ENCODE data around the gene DLX2.
A peak's percentile ranks its signal among the peaks of the same experiment; 100 is the strongest.

DLX2 gene

DNA sequence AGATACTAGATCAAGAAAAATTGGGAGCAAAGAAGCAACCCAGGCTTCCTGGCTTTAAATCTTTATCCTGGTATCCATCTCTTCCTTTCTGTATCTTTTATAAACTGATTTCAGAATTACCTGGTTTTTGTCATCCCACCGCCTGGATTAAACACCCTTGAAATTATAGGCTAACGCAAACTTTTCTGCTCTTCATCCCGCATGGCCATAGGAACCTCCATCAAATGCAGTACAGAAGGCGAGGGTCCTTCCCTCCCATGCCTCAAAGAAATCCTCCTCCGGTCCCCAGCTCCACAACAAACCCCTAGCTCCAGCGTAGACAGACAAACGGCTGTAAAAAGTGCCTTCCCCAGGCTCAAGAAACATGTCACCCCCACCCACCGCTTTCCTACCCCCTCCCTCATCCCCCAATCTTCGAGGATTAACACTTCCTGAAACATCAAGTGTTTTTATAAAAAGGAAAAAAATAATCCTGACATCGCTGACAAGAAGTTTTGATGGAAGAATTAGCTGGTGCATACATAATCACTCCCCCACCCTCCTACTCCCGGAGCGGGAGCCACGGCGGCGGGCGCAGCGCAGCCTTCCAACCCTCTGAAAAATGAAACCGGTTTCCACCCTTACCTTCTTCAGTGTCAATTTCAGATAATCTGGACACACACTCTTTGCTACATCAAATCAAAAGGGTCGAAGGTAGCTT, 9.8 kb downstream of the DLX2 start:
- Histone ChIP-seq H3K27me3 (ENCODE audit: control insufficient read depth, insufficient read depth, low read length) (peaks cover 100% of the 10 kb centered on the region), H3K4me1 (ENCODE audit: control insufficient read depth, insufficient read depth, low read length) (peaks cover 34% of the 10 kb centered on the region)

GRCh38 chr2:172091761-172092566, 10.7 kb downstream of the DLX2 start:
- Histone ChIP-seq H3K9me3 (ENCODE audit: control insufficient read depth, insufficient read depth, low read length) (no peaks in the 10 kb centered on the region), H3K4me1 (ENCODE audit: control insufficient read depth, insufficient read depth, low read length) (peaks cover 40% of the 10 kb centered on the region), H3K9ac (ENCODE audit: low read depth, low read length) (no peak overlapping the region), H3K27ac (ENCODE audit: low read depth, low read length) (no peak overlapping the region), H3K36me3 (ENCODE audit: control insufficient read depth, insufficient read depth, low read length) (no peaks in the 10 kb centered on the region), H3K4me3 (ENCODE audit: low read depth, low read length) (no peak overlapping the region), H3K27me3 (ENCODE audit: control insufficient read depth, insufficient read depth, low read length) (peaks cover 100% of the 10 kb centered on the region)

More for the DNA sequence above, 9.8 kb downstream of the DLX2 start:
- Histone ChIP-seq H3K9ac (ENCODE audit: low read depth, low read length) (no peak overlapping the region), H3K9me3 (ENCODE audit: control insufficient read depth, insufficient read depth, low read length) (no peaks in the 10 kb centered on the region), H3K27ac (ENCODE audit: low read depth, low read length) (no peak overlapping the region), H3K4me3 (ENCODE audit: low read depth, low read length) (no peak overlapping the region), H3K36me3 (ENCODE audit: control insufficient read depth, insufficient read depth, low read length) (no peaks in the 10 kb centered on the region)

DNA sequence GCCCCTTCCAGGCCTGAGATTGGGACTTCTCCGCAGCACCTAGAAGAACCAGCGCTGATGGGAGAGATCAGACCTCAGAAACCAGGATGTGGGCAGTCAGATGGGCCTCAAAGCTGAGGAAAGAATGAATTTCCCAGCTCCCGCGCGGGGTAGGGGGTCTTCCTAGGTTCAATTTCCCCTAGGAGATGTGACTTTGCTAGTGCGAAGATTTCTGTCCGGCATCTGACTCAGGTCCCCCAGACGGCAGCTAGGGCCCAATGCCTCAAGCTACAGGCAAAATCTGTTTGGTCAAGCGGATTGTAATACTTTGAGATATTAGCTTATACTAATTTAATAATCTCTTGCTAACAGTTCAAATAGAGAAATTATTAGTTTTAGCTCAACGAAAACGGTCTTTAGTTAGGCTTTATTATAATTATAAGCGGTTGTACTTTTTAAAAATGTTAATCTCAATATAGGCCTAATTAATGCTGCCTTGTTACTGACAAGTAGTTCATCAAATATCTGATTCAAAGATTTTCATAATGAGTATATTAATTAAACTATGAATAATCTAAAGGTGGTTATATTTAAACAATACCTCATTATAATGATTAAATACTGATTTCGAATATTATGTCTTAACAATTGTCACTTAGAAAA, 11.6 kb downstream of the DLX2 start:
- Histone ChIP-seq H3K27ac (ENCODE audit: low read depth, low read length) (no peak overlapping the region), H3K36me3 (ENCODE audit: control insufficient read depth, insufficient read depth, low read length) (no peaks in the 10 kb centered on the region), H3K4me3 (ENCODE audit: low read depth, low read length) (no peak overlapping the region), H3K4me1 (ENCODE audit: control insufficient read depth, insufficient read depth, low read length) (peaks cover 41% of the 10 kb centered on the region), H3K9me3 (ENCODE audit: control insufficient read depth, insufficient read depth, low read length) (no peaks in the 10 kb centered on the region), H3K27me3 (ENCODE audit: control insufficient read depth, insufficient read depth, low read length) (peaks cover 100% of the 10 kb centered on the region), H3K9ac (ENCODE audit: low read depth, low read length) (no peak overlapping the region)

- no peak overlapping the region for H3K27ac ChIP-seq (ENCODE audit: low read depth, low read length)
Measured at GRCh38 chr2:172090044-172090961, 12.4 kb downstream of the DLX2 start.

GRCh38 chr2:172089633-172090032, 13.1 kb downstream of the DLX2 start:
- H3K9ac ChIP-seq (ENCODE audit: low read depth, low read length): no peak overlapping the region
- H3K36me3 ChIP-seq (ENCODE audit: control insufficient read depth, insufficient read depth, low read length): no peaks in the 10 kb centered on the region
- H3K27me3 ChIP-seq (ENCODE audit: control insufficient read depth, insufficient read depth, low read length): peaks cover 100% of the 10 kb centered on the region
- no peak overlapping the region for H3K4me3 ChIP-seq (ENCODE audit: low read depth, low read length)
- no peaks in the 10 kb centered on the region for H3K9me3 ChIP-seq (ENCODE audit: control insufficient read depth, insufficient read depth, low read length)
- H3K4me1 ChIP-seq (ENCODE audit: control insufficient read depth, insufficient read depth, low read length): peaks cover 42% of the 10 kb centered on the region
- H3K27ac ChIP-seq (ENCODE audit: low read depth, low read length): no peak overlapping the region

More at GRCh38 chr2:172090044-172090961, 12.4 kb downstream of the DLX2 start:
- H3K4me3 ChIP-seq (ENCODE audit: low read depth, low read length): no peak overlapping the region
- peaks cover 42% of the 10 kb centered on the region for H3K4me1 ChIP-seq (ENCODE audit: control insufficient read depth, insufficient read depth, low read length)
- H3K9ac ChIP-seq (ENCODE audit: low read depth, low read length): no peak overlapping the region
- no peaks in the 10 kb centered on the region for H3K9me3 ChIP-seq (ENCODE audit: control insufficient read depth, insufficient read depth, low read length)
- peaks cover 100% of the 10 kb centered on the region for H3K27me3 ChIP-seq (ENCODE audit: control insufficient read depth, insufficient read depth, low read length)
- no peaks in the 10 kb centered on the region for H3K36me3 ChIP-seq (ENCODE audit: control insufficient read depth, insufficient read depth, low read length)

DNA sequence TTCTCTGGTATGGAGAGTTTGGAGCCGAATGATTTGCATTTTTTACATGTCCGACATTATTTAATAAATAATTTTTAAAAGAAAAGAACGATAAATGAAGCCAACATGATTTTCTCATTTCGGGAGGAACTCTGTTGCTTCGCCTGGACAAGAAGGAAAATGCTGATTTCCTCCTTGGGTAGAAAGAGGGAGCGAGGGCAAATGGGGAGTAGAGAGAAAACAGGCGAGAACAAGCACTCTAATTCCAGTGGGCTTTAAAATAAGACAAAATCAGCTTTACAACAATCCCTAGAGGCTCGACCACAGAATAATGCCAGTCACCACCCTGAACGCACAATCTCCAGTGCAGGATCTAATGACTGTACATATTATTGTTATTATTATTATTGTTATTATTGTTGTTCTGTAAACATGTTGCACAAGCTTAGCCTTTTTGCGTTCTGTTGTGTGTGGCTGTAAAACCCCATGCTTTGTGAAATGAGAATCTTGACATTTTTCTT, 13.6 kb downstream of the DLX2 start:
- peaks cover 100% of the 10 kb centered on the region for H3K27me3 ChIP-seq (ENCODE audit: control insufficient read depth, insufficient read depth, low read length)
- no peaks in the 10 kb centered on the region for H3K9me3 ChIP-seq (ENCODE audit: control insufficient read depth, insufficient read depth, low read length)
- peaks cover 43% of the 10 kb centered on the region for H3K4me1 ChIP-seq (ENCODE audit: control insufficient read depth, insufficient read depth, low read length)
- no peak overlapping the region for H3K9ac ChIP-seq (ENCODE audit: low read depth, low read length)
- no peak overlapping the region for H3K27ac ChIP-seq (ENCODE audit: low read depth, low read length)
- no peaks in the 10 kb centered on the region for H3K36me3 ChIP-seq (ENCODE audit: control insufficient read depth, insufficient read depth, low read length)
- no peak overlapping the region for H3K4me3 ChIP-seq (ENCODE audit: low read depth, low read length)

GRCh38 chr2:172088245-172089004, 14.3 kb downstream of the DLX2 start:
- H3K27me3 ChIP-seq (ENCODE audit: control insufficient read depth, insufficient read depth, low read length): peaks cover 100% of the 10 kb centered on the region
- no peak overlapping the region for H3K27ac ChIP-seq (ENCODE audit: low read depth, low read length)
- no peaks in the 10 kb centered on the region for H3K9me3 ChIP-seq (ENCODE audit: control insufficient read depth, insufficient read depth, low read length)
- no peak overlapping the region for H3K4me3 ChIP-seq (ENCODE audit: low read depth, low read length)
- H3K9ac ChIP-seq (ENCODE audit: low read depth, low read length): no peak overlapping the region
- H3K4me1 ChIP-seq (ENCODE audit: control insufficient read depth, insufficient read depth, low read length): peaks cover 45% of the 10 kb centered on the region
- no peaks in the 10 kb centered on the region for H3K36me3 ChIP-seq (ENCODE audit: control insufficient read depth, insufficient read depth, low read length)

- Histone ChIP-seq H3K27me3 (ENCODE audit: control insufficient read depth, insufficient read depth, low read length) (peaks cover 100% of the 10 kb centered on the region), H3K4me3 (ENCODE audit: low read depth, low read length) (peak overlapping the region; percentile 42), H3K27ac (ENCODE audit: low read depth, low read length) (no peak overlapping the region), H3K9ac (ENCODE audit: low read depth, low read length) (no peak overlapping the region), H3K36me3 (ENCODE audit: control insufficient read depth, insufficient read depth, low read length) (no peaks in the 10 kb centered on the region), H3K9me3 (ENCODE audit: control insufficient read depth, insufficient read depth, low read length) (no peaks in the 10 kb centered on the region), H3K4me1 (ENCODE audit: control insufficient read depth, insufficient read depth, low read length) (peaks cover 50% of the 10 kb centered on the region)
Measured at GRCh38 chr2:172087780-172088244, 14.9 kb downstream of the DLX2 start.

GRCh38 chr2:172087207-172087779, 15.4 kb downstream of the DLX2 start:
- Histone ChIP-seq H3K4me1 (ENCODE audit: control insufficient read depth, insufficient read depth, low read length) (peaks cover 55% of the 10 kb centered on the region), H3K4me3 (ENCODE audit: low read depth, low read length) (peak overlapping the region; percentile 42), H3K9ac (ENCODE audit: low read depth, low read length) (no peak overlapping the region), H3K27ac (ENCODE audit: low read depth, low read length) (no peak overlapping the region), H3K27me3 (ENCODE audit: control insufficient read depth, insufficient read depth, low read length) (peaks cover 100% of the 10 kb centered on the region), H3K9me3 (ENCODE audit: control insufficient read depth, insufficient read depth, low read length) (no peaks in the 10 kb centered on the region), H3K36me3 (ENCODE audit: control insufficient read depth, insufficient read depth, low read length) (no peaks in the 10 kb centered on the region)

Measured in HUES48 (cell line).